ENCODE results near the gene NT5C1A.

The NT5C1A gene

DNA sequence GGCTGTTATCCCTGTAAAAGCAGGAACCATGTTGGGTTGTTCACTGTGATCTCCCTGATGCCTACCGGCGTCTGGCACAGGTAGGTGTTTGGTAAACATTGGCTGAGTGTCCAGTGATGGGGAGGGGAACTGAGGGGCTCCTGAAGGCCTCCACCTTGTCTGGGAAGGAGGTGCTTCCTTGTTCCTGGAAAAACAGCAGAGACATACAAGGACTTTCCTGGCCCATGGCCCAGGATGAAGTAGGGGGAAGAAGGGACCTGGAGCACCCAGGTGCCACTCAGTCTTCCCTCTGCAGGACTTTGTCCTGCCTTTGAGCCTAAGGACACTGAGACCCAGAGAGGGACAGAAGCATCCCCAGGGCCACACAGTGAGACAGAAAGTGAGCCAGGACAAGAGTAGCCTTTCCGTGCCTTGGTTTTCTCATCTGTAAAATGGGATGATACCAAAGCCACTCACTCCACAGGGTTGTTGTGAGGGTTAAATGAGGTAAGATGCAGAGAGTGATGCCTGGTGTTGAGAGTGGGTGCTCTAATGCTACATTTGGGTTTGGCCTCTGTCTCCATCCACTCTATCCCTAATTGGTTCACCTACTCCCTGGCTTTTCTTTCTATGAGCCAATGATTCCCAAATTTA is 26.4 kb downstream of the NT5C1A start:
- DNase-seq (ENCODE audit: low read depth, low spot score) = no peak

DNA sequence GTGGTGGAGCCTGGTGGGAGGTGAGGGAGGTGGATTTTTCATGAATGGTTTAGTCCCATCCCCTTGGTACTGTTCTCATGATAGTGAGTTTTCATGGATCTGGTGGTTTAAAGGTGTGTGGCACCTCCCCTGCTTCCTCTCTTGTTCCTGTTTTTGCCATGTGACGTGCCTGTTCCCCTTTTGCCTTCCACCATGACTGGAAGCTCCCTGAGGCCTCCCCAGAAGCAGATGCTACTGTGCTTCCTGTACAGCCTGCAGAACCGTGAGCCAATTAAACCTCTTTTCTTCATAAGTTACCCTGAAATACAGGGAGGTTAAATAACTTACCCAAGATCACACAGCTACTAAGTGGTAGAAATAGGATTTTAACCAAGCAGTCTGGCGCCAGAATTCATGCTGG is 28.2 kb downstream of the NT5C1A start:
- DNase-seq (ENCODE audit: low read depth, low spot score) = no peak
- ChIA-PET POLR2A (no interaction called here), CTCF (interaction anchor here (1.0 to 6.1 kb wide), 7 partner anchors 8 to 38 kb away, joined by 3 to 44 read pairs (median 5); no protein-coding TSS in a partner anchor)
- H3K4me3 ChIP-seq (ENCODE audit: low read depth, low read length) = no peak overlapping the region
- TF ChIP-seq, protein P1, sequence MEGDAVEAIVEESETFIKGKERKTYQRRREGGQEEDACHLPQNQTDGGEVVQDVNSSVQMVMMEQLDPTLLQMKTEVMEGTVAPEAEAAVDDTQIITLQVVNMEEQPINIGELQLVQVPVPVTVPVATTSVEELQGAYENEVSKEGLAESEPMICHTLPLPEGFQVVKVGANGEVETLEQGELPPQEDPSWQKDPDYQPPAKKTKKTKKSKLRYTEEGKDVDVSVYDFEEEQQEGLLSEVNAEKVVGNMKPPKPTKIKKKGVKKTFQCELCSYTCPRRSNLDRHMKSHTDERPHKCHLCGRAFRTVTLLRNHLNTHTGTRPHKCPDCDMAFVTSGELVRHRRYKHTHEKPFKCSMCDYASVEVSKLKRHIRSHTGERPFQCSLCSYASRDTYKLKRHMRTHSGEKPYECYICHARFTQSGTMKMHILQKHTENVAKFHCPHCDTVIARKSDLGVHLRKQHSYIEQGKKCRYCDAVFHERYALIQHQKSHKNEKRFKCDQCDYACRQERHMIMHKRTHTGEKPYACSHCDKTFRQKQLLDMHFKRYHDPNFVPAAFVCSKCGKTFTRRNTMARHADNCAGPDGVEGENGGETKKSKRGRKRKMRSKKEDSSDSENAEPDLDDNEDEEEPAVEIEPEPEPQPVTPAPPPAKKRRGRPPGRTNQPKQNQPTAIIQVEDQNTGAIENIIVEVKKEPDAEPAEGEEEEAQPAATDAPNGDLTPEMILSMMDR (IDR thresholded peaks at IDR 0.05; ENCODE audit: insufficient read depth, low read length, missing control alignments) = no peak

More for the DNA sequence above, 26.4 kb downstream of the NT5C1A start:
- TF ChIP-seq, protein P1 (IDR thresholded peaks at IDR 0.05; ENCODE audit: insufficient read depth, low read length, missing control alignments) = no peak
- CTCF ChIA-PET = interaction anchor here (1.3 to 21.3 kb wide), 5 partner anchors 8 to 38 kb away, joined by 4 to 670 read pairs (median 19); partner anchors contain the start of genes HEYL and NT5C1A
- H3K4me3 ChIP-seq (ENCODE audit: low read depth, low read length) = no peak overlapping the region
- POLR2A ChIA-PET = interaction anchor here (1.3 kb wide), 1 partner anchor 69 kb away, joined by 4 read pairs; no protein-coding TSS in a partner anchor

DNA sequence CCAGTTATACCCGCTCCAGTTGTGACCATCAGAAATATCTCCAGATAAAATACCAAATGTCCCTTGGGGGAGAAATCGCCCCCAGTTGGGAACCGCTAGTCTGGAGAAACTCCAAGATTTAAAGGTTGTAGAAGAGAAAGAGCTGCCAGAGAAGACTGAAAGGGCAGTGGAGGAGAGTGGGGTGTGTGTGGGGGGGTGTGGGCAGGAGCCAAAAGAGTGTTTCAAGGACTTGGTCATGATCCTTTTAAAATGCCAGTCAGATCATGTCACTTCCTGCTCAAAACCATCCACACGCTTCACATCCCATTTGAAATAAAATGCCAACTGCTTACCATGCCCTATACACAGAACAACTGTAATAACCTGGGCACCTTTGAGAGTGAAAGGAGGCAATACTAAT is 29.1 kb downstream of the NT5C1A start:
- ChIA-PET POLR2A (no interaction called here), CTCF (interaction anchor here (1.2 to 6.1 kb wide), 6 partner anchors 10 to 36 kb away, joined by 3 to 44 read pairs (median 7); no protein-coding TSS in a partner anchor)
- TF ChIP-seq, protein P1 (IDR thresholded peaks at IDR 0.05; ENCODE audit: insufficient read depth, low read length, missing control alignments) = no peak
- no peak overlapping the region for H3K4me3 ChIP-seq (ENCODE audit: low read depth, low read length)
- no peak for DNase-seq (ENCODE audit: low read depth, low spot score)

DNA sequence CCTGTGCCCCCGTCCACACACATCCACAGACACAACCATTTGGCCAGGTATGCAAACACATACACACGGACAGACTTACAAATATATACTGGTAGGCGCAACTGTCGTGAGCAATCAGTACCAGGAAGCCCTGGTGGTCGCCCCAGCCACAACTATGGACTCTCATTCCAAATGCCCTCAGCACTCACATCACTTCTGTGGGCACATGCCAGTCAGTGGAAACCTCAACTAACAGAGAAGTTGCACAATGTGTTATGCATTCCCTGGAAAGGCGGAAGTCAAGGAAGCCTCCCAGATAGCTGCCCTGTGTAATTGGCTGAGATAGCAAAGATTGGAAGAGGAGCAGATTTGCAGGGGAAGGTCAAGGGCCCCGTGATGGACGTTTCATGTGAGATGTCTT is 31.0 kb downstream of the NT5C1A start:
- POLR2A ChIA-PET = no interaction called here
- TF ChIP-seq, protein P1 (IDR thresholded peaks at IDR 0.05; ENCODE audit: insufficient read depth, low read length, missing control alignments) = no peak

DNA sequence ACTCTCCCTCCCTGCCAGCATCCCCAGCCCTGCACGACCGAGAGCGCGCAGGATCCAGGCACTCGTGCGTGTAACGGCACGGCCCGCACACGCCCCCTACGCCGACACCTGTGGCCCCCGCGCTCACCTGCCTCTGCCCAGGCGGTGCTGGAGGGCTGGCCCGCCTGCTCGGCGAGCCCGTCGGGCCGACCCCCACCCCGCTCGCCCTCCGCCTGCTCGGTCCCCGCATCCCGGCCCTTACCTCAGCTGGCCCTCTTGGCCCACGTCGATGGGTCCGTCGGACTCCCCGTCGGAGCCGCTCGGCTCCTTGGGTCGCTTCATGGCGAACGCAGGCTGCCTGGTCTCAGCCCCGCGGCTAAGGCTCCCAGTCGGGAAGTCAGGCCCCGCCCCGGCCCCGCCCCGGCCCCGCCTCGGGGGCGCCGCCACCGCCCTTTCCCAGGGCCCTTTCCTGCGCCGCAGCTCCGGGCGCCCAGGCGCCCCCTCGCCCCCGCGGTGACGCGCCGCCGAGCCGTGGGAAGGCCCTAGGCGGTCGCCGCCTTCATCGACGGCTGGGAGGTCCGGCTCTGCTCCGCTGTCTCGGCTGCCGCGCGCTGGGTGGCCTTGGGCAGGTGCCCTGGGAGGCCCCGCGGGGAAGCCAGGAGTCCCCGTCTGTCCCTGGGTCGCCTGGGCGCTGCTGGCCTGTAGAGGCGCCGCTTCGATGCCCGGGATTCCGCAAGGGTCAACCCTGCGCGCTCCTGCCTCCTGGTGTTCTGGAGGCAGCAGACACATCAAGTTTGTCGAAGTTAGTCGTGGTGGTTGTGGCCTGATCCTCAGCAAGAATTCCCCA is 32.4 kb downstream of the NT5C1A start, which contains the start of gene HEYL:
Gene HEYL (minus strand): TSS at position 339 of the 826 bp plus-strand sequence. CDS start 18 bp downstream, at position 321.
- TF ChIP-seq, protein P1 (IDR thresholded peaks at IDR 0.05; ENCODE audit: insufficient read depth, low read length, missing control alignments) = peak; percentile 35
- CTCF ChIA-PET = interaction anchor here (0.8 to 6.1 kb wide), 5 partner anchors 8 to 33 kb away, joined by 3 to 44 read pairs (median 19); no protein-coding TSS in a partner anchor
- POLR2A ChIA-PET = no interaction called here
- peak within 1 kb of the TSS; percentile 33 for H3K4me3 ChIP-seq (ENCODE audit: low read depth, low read length)
- DNase-seq (ENCODE audit: low read depth, low spot score) = no peak

More for the DNA sequence above, 31.0 kb downstream of the NT5C1A start:
- CTCF ChIA-PET = interaction anchor here (1.0 to 6.1 kb wide), 5 partner anchors 9 to 33 kb away, joined by 3 to 44 read pairs (median 6); partner anchors contain the start of gene NT5C1A
- no peak overlapping the region for H3K4me3 ChIP-seq (ENCODE audit: low read depth, low read length)
- DNase-seq (ENCODE audit: low read depth, low spot score) = no peak

DNA sequence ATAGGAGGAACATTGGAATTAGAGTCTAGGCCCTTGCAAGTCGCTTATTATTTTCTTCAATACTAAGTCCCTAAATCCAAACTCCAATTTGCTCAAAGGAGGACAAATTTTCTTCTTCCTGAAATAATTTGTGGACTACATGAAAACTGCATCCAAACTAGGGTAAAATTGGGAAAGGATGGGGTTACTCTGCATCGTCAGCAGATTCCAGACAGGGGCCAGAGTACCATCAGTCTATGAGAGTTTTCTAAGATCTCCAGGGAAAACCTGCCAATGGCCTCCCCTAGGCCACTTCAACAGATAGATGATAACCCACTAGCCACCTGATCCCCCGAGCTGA is 33.0 kb downstream of the NT5C1A start:
- TF ChIP-seq, protein P1 (IDR thresholded peaks at IDR 0.05; ENCODE audit: insufficient read depth, low read length, missing control alignments) = no peak
- no peak for DNase-seq (ENCODE audit: low read depth, low spot score)
- POLR2A ChIA-PET = no interaction called here
- no peak overlapping the region; the same call in 1 of the 2 replicates for H3K4me3 ChIP-seq (ENCODE audit: low read depth, low read length)
- CTCF ChIA-PET = interaction anchor here (0.8 to 6.1 kb wide), 4 partner anchors 9 to 33 kb away, joined by 3 to 44 read pairs (median 12); no protein-coding TSS in a partner anchor

Measured in AG04449 (cell line).